NB4 (cell line): Measurements from ENCODE around the gene MAPRE3.

Experiments used
- DNase-seq: peaks from one replicate; pipeline ENCODE4 v3.0.0; 2010; ENCODE audit warnings: low read depth
- H3K4me3 ChIP-seq: one replicate; pipeline ENCODE4 v1.5.1; 2011; ENCODE audit warnings: mild to moderate bottlenecking, low read depth, low read length, moderate library complexity
- CTCF ChIP-seq: IDR thresholded peaks from one replicate; pipeline ENCODE4 v1.5.1; 2012; ENCODE audit warnings: low read depth, low read length
- MAX ChIP-seq: IDR thresholded peaks from 2 replicates; pipeline ENCODE4 v1.6.1; 2011; ENCODE audit warnings: low read depth, low read length
- MYC ChIP-seq: IDR thresholded peaks from 2 replicates; pipeline ENCODE4 v1.6.1; 2011; ENCODE audit warnings: low read depth, low read length
- POLR2A ChIP-seq: IDR thresholded peaks from 2 replicates; pipeline ENCODE4 v1.6.1; 2011; ENCODE audit warnings: mild to moderate bottlenecking; ENCODE audit not compliant: insufficient read length; ENCODE audit errors: extremely low read depth

The MAPRE3 gene

DNA sequence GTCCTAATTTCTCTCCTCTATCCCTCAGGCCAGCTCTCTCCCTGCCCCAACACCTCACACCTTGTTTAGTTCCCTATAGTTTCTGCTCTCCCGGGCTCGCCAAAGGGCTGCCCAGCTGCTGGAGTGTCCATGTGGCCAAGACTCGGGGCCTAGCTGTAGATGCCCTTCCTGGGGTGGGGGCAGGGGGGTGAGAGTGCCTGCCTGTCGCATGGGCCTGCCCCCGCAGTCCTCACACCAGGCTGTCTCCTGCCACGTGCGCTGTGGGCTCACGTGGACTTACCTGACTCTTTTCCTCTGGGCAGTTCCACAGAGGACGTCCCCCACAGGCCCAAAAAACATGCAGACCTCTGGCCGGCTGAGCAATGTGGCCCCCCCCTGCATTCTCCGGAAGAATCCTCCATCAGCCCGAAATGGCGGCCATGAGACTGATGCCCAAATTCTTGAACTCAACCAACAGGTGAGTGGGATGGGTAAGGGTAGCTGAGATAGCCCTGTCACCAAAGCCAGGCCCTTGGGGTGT is 54.9 kb downstream of the MAPRE3 start:
- TF ChIP-seq POLR2A (no peak), CTCF (no peak), MAX (no peak), MYC (no peak)
- DNase-seq: no peak
- H3K4me3 ChIP-seq: no peak overlapping the region

DNA sequence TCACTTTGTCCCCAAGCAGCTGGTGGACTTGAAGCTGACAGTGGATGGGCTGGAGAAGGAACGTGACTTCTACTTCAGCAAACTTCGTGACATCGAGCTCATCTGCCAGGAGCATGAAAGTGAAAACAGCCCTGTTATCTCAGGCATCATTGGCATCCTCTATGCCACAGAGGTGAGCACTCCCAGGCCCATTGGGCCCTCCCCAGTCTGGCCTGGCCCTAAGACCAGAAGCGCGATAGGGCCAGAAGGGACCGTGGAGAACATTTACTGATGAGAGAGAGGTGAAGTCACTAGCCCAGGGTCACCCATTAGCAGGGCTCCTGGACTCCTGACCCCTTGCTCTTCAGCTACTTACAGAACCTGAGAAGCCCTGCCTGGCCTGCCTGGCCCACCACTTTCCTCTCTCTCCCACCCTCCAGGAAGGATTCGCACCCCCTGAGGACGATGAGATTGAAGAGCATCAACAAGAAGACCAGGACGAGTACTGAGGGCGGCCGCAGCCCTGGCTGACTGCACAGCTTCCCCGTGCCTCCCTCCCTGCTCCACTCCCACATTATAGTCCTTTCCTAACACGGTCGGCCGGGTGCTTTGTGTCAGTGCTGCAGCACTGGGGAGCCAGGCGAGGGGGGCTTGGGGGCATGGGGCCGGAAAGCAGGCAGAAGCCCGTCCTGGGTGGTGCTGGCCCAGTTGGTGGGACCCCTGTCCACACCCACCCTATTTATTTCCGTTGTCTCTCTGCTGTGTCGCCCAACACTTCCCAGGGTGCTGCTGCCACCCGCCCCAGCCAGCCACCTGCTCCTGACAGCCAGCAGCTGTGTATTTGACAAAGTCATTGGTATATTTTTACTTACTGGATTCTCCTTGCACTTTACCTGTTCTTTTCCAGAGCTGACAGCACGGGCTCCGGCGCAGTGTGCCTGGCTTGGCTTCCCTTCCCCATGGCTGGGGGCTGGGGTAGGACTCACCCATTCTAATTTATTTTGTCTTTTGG is 55.7 kb downstream of the MAPRE3 start:
- H3K4me3 ChIP-seq: no peak overlapping the region
- DNase-seq: no peak
- TF ChIP-seq CTCF (no peak), MAX (no peak), POLR2A (no peak), MYC (no peak)

DNA sequence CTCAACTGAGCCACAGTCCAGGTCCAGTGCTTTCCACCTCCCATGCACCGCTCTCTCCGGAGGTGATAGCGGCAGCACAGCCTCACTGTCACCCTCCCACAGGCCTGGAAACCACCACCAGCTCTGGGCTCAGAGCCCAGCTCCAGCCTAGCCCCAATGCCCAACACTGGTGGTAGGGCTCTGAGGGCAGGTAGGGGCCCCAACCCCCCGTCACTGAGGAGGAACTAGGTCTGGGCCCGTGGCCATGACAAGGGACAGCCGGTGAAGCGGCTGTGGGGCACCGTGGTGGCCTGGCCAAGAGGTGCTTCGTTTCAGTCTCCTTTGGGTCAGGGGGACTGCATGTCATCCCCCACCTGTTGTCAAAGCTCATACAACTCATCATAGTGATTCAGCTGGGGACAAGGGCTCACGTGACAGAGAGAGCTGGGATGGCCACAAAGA is 56.8 kb downstream of the MAPRE3 start:
- H3K4me3 ChIP-seq: no peak overlapping the region
- no peak for TF ChIP-seq MYC
- no peak for DNase-seq

- TF ChIP-seq MYC (no peak), MAX (no peak), POLR2A (no peak), CTCF (no peak)
- DNase-seq: no peak
- H3K4me3 ChIP-seq: no peak overlapping the region
Observed at GRCh38 chr2:27029051-27029450, 58.6 kb downstream of the MAPRE3 start.

- DNase-seq: peak; percentile 92
- peak within 1 kb of the TSS; percentile 94 for H3K4me3 ChIP-seq
- TF ChIP-seq CTCF (no peak), MAX (peak; percentile 36; the same call in 1 of the 2 replicates), POLR2A (peak; percentile 65), MYC (peak; percentile 79; the same call in 1 of the 2 replicates)
Observed at GRCh38 chr2:27032495-27033252, 62.2 kb downstream of the MAPRE3 start, which contains the start of gene TMEM214. TSS of gene TMEM214 (plus strand) at chr2:27032965. CDS start at chr2:27033016, 51 bp downstream.
